ENCODE measurements around the gene MSH4.

DNA sequence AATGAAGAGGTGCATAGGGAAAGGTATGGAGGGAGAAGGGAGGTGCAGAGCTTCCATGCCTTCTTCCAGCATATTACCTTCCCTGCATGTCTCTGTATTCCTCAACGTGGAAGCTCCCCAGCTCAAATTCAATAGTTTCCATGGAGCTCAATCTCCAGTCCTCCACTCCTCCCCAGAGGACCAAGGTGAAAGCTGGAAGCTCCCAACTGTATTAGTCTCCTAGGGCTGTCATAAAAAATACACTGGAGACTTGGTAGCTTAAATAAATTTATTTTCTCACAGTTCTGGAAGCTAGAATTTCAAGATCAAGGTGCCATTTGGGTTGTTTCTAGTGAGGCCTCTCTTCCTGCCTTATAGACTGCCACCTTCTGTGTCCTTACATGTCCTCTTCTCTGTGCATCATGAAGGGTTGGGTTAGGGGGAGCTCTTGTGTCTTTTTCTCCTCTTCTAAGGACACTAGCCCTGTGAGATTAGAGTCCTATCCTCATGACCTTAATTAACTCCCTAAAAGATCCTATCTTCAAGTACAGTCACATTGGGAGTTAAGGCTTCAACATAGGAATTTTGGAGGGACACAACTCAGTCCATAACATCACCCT is 32.5 kb upstream of the MSH4 start:
- TF ChIP-seq, protein P1, sequence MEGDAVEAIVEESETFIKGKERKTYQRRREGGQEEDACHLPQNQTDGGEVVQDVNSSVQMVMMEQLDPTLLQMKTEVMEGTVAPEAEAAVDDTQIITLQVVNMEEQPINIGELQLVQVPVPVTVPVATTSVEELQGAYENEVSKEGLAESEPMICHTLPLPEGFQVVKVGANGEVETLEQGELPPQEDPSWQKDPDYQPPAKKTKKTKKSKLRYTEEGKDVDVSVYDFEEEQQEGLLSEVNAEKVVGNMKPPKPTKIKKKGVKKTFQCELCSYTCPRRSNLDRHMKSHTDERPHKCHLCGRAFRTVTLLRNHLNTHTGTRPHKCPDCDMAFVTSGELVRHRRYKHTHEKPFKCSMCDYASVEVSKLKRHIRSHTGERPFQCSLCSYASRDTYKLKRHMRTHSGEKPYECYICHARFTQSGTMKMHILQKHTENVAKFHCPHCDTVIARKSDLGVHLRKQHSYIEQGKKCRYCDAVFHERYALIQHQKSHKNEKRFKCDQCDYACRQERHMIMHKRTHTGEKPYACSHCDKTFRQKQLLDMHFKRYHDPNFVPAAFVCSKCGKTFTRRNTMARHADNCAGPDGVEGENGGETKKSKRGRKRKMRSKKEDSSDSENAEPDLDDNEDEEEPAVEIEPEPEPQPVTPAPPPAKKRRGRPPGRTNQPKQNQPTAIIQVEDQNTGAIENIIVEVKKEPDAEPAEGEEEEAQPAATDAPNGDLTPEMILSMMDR (IDR thresholded peaks at IDR 0.05), result no peak
- TF ChIP-seq POLR2A (IDR thresholded peaks at IDR 0.05) (no peak), EP300 (IDR thresholded peaks at IDR 0.05) (no peak)
